ENCODE results near the gene ZNHIT6. TPM values are rescaled to one million over a fixed set of nuclear protein-coding genes. Genes with fewer than 3 reads are reported as not detected.
"Not testable (repeated sequence)": the region's sequence is repeated elsewhere in the genome, so short reads cannot be mapped to it uniquely, and the experiment has no call there.

ZNHIT6 gene, protein sequence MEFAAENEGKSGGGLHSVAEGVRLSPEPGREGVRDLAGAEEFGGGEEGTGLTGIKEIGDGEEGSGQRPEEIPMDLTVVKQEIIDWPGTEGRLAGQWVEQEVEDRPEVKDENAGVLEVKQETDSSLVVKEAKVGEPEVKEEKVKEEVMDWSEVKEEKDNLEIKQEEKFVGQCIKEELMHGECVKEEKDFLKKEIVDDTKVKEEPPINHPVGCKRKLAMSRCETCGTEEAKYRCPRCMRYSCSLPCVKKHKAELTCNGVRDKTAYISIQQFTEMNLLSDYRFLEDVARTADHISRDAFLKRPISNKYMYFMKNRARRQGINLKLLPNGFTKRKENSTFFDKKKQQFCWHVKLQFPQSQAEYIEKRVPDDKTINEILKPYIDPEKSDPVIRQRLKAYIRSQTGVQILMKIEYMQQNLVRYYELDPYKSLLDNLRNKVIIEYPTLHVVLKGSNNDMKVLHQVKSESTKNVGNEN
- 10 to 100 TPM; 16.4 to 23.7 (median 20.8) TPM for polyA plus RNA-seq (ENCODE audit: insufficient read length in 10 of 10)
- long read RNA-seq, donor 1, partial matches to known transcripts, result 0 of 3 reads
- long read RNA-seq, donor 1, other reads (novel, unspliced or antisense), result 0 of 3 reads
- long read RNA-seq, donor 2, partial matches to known transcripts, result 5 of 8 reads
- long read RNA-seq, donor 2, other reads (novel, unspliced or antisense), result 0 of 8 reads
- long read RNA-seq, donor 3, result 0 reads
- long read RNA-seq, donor 4, partial matches to known transcripts, result 0 of 3 reads
- long read RNA-seq, donor 4, other reads (novel, unspliced or antisense), result 0 of 3 reads
- long read RNA-seq, donor 5, partial matches to known transcripts, result 15 of 19 reads
- long read RNA-seq, donor 5, other reads (novel, unspliced or antisense), result 0 of 19 reads
- long read RNA-seq, donor 6, partial matches to known transcripts, result 8 of 11 reads
- long read RNA-seq, donor 6, other reads (novel, unspliced or antisense), result 0 of 11 reads
- long read RNA-seq, donor 7, partial matches to known transcripts, result 9 of 11 reads
- long read RNA-seq, donor 7, other reads (novel, unspliced or antisense), result 0 of 11 reads
- long read RNA-seq, donor 8, partial matches to known transcripts, result 8 of 10 reads
- long read RNA-seq, donor 8, other reads (novel, unspliced or antisense), result 0 of 10 reads
- long read RNA-seq, donor 9, partial matches to known transcripts, result 0 of 1 reads
- long read RNA-seq, donor 9, other reads (novel, unspliced or antisense), result 0 of 1 reads

GRCh38 chr1:85707990-85708828 is at the start of gene ZNHIT6:
ZNHIT6 (minus strand) TSS chr1:85708433; CDS start chr1:85708284, 149 bp downstream.
- peak; percentile 91 to 98 (median 94) for DNase-seq

DNA sequence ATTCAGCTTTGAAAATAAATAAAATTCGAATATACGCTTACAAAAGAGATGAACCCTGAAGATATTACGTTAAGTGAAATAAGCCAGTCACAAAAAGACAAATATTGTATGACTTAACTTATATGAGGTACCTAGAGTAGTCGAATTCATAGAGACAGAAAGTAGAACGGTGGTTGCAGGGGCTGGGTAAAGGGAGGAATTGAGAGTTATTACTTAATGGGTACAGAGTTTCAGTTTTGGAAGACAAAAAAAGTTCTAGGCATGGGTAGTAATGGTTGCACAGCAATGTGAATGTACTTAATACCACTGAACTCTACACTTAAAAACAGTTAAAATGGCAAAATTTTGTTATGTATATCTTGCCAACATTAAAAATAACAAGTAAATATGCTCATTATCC is 48.6 kb upstream of the ZNHIT6 start:
- DNase-seq, result no peak

- DNase-seq, result no peak
Measured at GRCh38 chr1:85748120-85748519, 39.9 kb upstream of the ZNHIT6 start.

DNA sequence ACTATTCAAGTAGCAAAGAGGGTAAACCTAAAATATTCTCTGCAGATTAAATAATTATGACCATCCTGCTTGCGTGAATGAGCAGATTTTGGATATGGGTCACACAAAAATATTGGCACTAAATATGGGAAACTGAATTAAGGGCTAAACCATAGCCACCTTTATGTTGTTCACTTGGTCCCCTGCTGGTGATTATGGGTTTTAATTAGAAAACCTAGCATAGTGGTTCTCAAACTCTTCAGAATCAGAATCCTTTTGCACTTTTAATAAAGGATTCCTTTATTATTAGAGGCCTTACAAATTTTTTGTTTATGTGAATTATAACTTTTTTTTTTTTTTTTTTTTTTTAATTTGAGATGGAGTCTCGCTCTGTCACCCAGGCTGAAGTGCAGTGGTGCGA is 38.5 kb upstream of the ZNHIT6 start:
- DNase-seq, result no peak

DNA sequence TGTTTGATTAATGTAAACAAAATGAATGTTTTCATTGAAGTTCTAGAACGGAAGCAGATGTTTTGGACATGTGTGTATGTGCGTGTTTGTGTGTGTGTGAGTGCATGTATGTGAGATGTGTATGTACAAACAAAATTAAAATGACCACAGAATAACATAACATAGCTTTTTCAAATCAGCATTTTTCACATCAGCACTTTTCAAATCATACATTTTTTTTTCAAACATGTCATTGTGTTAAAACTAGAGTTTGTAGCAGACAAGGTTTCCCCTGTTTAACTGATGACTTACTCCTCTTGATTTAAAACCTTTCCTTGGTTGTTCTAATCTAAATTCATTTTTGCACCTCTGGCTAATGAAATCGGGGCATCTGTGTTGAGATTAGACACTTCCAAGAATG is 35.6 kb upstream of the ZNHIT6 start:
- no peak for DNase-seq

GRCh38 chr1:85734931-85735330 is 26.7 kb upstream of the ZNHIT6 start:
- no peak for DNase-seq

GRCh38 chr1:85718678-85719340 is 10.6 kb upstream of the ZNHIT6 start:
- no peak for DNase-seq

DNA sequence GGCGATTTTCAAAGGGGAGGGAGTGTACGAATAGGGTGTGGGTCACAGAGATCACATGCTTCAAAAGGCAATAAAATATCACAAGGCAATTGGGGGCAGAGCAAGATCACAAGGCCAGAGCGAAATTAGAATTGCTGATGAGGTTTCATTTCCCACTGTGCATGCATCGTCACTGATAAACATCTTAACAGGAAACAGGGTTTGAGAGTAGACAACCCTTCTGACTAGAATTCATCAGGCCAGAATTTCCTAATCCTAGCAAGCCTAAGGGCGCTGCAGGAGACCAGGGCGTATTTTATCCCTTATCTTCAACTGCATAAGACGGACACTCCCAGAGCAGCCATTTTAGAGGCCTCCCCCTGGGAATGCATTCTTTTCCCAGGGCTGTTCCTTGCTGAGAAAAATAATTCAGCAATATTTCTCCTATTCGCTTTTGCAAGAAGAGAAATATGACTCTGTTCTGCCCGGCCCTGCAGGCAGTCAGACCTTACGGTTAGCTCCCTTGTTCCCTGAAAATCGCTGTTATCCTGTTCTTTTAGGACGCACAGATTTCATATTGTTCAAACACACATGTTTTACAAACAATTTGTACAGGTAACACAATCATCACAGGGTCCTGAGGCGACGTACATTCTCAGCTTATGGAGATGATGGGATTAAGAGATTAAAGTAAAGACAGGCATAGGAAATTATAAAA is 6.3 kb upstream of the ZNHIT6 start:
- DNase-seq, result not testable (repeated sequence)

DNA sequence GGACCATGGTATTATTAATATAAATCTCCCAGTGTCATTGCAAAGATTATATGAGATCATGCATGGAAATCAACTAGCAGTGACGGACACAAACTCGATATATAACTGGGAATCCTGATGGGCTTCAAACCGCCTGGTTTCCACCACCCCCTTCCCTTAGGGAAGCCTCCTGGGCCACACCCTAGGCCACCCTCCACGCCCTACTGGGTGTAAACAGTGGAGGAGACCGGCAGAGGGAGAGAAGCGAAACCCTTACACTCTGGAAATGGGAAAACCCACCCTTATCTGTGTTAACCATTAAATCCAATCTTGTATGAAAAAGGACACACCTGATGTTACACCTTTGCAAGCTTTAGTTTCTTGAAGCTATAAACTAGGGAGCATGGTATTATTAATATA is 595 bp upstream of the ZNHIT6 start:
- DNase-seq, result no peak

- DNase-seq, result peak in 1 of 3 donors; percentile 32
Measured at GRCh38 chr1:85707267-85707989, 805 bp downstream of the ZNHIT6 start.

DNA sequence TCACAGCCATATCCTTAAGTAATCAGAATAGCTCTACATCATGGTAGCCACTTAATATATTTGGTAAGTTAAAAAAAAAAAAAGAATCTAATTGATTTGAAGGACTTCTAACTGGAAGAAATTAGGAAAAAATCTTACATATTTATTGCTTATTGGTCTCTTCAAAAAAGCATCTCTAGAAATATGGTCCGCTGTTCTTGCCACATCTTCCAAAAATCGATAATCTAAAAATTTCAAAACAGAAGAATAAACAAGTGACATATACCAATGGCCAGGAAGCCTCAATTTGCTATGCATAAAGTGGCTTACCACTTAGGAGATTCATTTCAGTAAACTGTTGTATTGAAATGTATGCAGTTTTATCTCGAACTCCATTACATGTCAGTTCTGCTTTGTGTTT is 2.3 kb downstream of the ZNHIT6 start:
- DNase-seq, result no peak

- DNase-seq, result no peak
Measured at GRCh38 chr1:85700422-85700821, 7.8 kb downstream of the ZNHIT6 start.

DNA sequence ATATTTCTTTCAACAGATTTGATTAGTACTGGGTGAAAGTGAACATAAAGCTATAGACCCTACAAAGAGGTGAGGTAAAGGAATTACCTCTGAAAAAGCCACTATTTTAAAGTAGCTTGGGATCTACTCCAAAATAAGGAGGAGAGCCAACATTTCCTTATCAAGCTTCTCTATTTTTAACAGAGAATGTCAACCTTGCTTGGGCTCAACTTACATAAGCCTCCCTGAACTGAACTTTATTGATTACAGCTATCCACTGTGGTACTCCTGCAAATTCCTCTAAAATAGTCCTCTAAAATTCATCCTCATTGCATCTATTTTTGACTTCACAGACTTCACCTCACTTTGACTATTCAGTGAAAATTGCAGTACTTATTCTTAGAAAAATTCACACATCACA is 10.3 kb downstream of the ZNHIT6 start:
- DNase-seq, result no peak

- peak; percentile 29 to 57 (median 39) for DNase-seq
Measured at GRCh38 chr1:85692730-85693314, 15.4 kb downstream of the ZNHIT6 start.

- no peak for DNase-seq
Measured at GRCh38 chr1:85689775-85690404, 18.3 kb downstream of the ZNHIT6 start.

GRCh38 chr1:85683292-85684025 is 24.8 kb downstream of the ZNHIT6 start:
- no peak for DNase-seq

DNA sequence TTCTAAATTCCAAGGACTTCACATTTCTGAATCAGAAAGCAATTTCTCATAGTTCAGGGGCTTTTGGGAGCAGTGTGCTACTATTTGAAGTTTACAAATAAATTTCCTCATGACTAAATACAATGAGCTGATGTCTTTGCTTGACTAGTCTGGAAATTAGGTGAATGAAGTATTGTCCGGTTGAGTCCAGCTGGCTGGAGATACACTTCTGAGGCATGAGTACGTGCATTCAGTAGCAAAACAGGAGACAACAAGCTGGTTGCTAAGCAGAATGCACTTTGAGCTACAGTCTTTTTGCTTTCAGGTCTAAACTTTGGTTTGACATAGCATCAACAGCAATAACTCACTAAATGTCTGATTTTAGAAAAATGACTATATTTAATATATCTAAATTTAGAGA is 27.1 kb downstream of the ZNHIT6 start:
- DNase-seq, result peak; percentile 53 to 78 (median 57)

GRCh38 chr1:85678193-85678592 is 30.0 kb downstream of the ZNHIT6 start:
- no peak for DNase-seq
